ENCODE data around the gene PHF2.

The PHF2 gene

DNA sequence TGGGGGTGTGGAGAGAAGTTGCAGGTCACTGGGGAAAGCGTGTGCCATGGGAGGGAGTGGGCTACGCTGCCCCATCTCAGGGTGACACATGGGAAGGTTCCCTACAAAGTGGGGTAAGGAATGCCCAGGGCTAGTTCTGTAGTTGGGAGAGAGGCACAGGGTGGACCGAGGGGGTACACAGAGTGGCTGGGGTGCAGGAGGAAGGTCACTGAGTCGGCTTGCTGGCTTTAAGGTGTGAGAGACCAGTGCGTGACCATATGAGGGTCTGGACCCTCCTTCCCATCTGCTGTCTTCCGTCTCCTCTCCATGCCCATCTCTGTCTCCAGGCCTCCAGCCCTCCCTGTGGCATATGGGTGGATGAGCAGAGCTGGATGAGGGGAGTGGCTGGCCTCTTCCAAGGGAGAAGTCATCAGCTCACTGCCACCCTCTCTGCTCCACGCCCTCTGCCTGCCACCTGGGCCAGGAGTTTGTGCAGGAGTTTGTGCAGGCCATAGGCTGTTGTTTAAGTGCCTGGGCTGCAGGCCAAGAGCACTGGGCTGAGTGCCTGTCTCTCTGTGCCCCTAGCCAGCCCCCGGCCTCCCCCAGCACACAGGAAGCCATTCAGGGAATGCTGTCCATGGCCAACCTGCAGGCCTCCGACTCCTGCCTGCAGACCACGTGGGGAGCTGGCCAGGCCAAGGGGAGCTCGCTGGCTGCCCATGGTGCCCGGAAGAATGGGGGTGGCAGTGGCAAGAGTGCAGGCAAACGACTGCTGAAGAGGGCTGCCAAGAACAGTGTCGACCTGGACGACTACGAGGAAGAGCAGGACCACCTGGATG lies 96.8 kb downstream of the PHF2 start:
- peak; percentile 20 for DNase-seq (ENCODE audit: low read depth)
- TF ChIP-seq, protein P1, sequence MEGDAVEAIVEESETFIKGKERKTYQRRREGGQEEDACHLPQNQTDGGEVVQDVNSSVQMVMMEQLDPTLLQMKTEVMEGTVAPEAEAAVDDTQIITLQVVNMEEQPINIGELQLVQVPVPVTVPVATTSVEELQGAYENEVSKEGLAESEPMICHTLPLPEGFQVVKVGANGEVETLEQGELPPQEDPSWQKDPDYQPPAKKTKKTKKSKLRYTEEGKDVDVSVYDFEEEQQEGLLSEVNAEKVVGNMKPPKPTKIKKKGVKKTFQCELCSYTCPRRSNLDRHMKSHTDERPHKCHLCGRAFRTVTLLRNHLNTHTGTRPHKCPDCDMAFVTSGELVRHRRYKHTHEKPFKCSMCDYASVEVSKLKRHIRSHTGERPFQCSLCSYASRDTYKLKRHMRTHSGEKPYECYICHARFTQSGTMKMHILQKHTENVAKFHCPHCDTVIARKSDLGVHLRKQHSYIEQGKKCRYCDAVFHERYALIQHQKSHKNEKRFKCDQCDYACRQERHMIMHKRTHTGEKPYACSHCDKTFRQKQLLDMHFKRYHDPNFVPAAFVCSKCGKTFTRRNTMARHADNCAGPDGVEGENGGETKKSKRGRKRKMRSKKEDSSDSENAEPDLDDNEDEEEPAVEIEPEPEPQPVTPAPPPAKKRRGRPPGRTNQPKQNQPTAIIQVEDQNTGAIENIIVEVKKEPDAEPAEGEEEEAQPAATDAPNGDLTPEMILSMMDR (conservative IDR thresholded peaks at IDR 0.05; ENCODE audit: low read length) = no peak
- H3K4me3 ChIP-seq (ENCODE audit: low read length) = no peak overlapping the region

DNA sequence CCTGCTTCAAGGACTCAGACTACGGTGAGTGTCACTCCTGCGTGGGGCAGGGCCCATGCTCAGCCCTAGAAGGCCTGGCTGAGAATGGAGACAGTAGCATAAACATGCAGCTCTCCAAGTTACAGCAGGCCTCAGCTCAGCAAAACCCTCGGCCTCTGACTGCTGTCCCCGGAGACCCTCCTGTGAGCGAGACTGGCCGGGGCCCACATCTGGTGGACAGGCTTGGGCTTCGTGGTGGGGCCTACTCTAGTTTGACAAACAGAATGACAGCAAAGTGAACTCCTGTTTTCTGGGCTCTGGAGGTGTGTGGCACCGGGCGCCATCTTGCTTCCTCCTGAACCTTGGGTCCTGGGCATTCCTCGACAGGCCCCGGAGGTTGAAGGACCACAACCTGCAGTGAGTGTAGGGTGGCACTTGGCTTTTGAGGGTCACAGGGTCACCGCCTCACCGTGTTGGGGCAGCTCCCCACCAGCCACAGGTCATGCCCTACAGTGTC lies 97.5 kb downstream of the PHF2 start:
- no peak overlapping the region for H3K4me3 ChIP-seq (ENCODE audit: low read length)
- TF ChIP-seq, protein P1 (conservative IDR thresholded peaks at IDR 0.05; ENCODE audit: low read length) = no peak
- DNase-seq (ENCODE audit: low read depth) = no peak

DNA sequence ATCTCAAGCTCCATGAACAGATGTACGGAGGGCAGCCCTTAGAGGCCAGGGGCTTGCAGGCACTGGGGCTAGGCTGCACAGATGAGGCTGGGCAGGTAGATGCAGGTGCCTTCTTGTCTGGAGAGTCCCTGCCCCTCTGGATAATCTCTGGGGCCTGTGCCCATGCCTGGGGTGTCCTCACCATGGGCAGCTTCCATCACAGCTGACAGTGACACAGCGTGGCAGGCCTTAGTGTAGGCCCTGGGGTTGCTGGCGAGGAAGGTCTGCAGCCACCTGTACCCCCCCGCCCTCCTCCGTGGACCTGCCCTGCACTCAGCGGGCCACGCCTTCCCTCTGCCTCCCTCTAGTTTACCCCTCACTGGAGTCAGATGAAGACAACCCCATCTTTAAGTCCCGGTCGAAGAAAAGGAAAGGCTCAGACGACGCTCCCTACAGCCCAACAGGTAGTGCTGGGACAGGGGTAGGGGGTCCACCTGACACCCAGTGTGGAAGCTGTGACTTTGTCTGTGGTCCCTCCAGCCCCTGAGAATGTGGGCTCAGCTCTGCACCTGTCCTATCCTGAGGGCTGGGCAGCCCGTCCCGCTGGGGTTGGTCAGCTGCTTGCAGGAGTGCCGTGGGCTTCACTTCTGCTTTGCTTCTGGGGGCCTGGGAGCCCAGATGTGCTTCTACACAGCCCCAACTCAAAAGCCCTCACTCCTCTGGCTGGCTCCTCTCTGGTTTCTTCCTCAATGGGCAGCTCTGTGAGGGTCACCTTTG lies 98.4 kb downstream of the PHF2 start:
- TF ChIP-seq, protein P1 (conservative IDR thresholded peaks at IDR 0.05; ENCODE audit: low read length) = no peak
- no peak overlapping the region for H3K4me3 ChIP-seq (ENCODE audit: low read length)
- DNase-seq (ENCODE audit: low read depth) = no peak

DNA sequence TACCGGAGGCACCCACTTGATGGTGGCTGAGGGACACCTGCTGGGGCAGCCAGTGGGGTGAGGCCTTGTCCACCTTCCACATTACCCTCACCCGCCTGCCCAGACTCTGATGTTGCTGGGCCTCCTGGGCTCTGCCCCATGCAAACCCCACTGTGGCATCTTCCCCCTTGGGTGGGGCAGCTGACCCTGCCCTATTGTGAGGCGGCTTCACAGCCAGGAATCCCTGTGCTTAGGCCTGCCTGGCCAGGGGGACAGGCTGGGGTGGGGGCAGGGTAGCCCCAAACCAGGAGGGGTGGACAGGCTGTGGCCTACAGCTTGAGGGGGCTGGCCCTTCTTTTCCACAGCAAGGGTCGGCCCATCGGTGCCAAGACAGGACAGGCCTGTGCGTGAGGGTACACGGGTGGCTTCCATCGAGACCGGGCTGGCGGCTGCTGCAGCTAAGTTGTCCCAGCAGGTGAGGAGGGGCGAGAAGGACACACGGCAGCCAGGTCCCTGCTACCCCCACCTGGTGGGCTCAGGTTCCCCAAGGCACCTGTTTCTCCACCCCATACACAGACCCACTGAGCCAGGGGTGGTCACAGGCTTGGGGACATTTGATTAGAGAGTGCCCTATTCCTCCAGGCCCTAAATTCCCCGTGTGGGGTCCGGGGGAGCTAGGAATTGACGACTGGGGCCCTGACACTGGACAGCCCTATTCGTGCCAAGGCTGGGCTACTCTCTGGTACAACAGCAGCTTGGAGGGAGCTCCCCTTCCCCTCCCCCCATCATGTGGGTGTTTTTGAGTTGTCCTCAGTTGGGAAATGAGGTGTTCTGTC lies 99.2 kb downstream of the PHF2 start:
- TF ChIP-seq, protein P1 (conservative IDR thresholded peaks at IDR 0.05; ENCODE audit: low read length) = no peak
- no peak for DNase-seq (ENCODE audit: low read depth)
- no peak overlapping the region for H3K4me3 ChIP-seq (ENCODE audit: low read length)

DNA sequence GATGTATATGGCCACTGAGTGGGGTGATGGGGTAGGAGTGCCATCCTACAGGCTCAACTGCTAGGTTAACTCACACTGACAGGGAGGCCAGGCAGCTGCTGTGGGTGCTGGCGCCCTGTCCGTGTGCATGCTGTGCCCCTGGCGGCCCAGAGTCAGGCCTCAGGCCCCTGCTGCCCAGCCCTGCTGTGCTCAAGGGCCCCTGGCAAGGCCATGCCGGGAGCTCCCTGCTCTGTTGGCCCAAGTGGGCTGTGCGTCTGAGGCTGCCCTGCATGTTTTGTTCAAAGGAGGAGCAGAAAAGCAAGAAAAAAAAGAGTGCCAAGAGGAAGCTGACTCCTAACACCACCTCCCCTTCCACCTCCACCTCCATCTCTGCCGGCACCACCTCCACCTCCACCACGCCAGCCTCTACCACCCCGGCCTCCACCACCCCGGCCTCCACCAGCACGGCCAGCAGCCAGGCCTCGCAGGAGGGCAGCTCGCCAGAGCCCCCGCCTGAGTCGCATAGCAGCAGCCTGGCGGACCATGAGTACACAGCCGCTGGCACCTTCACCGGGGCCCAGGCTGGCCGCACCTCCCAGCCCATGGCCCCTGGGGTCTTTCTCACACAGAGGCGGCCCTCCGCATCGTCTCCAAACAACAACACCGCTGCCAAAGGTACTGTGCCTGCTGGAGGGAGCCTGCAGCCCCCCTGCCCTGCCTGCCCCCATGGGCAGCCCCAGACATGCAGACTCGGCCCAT lies 100.1 kb downstream of the PHF2 start:
- TF ChIP-seq, protein P1 (conservative IDR thresholded peaks at IDR 0.05; ENCODE audit: low read length) = no peak
- DNase-seq (ENCODE audit: low read depth) = no peak
- H3K4me3 ChIP-seq (ENCODE audit: low read length) = no peak overlapping the region

DNA sequence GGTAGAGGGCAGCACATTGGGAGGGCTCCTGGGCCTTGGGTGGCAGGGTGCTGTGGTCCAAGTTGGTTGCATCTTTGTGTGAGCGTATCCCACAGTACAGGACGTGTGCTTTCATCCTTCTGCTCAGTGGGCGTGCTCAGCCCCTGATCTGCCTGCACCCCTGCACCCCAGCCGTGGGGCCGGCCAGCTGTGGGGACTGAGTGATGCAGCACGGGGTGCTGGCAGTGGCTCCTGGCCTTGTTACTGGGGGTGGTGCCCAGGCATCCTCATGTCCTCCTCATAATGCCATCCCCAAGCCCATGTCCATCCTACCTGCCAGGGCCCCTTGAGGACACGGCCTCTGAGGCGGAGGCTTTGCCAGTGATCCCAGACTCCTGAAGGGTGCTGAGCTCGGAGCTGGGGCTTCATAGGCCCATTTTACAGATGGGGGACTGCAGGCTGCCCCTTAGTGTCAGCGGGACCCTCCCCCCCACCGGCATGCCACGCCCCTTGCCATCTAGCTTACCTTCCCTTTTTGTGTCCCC lies 100.7 kb downstream of the PHF2 start:
- no peak overlapping the region for H3K4me3 ChIP-seq (ENCODE audit: low read length)
- no peak for DNase-seq (ENCODE audit: low read depth)
- TF ChIP-seq, protein P1 (conservative IDR thresholded peaks at IDR 0.05; ENCODE audit: low read length) = no peak
